Stimulated activated CD4-positive, alpha-beta T cell treated with anti-CD3 and anti-CD28 coated beads, Interleukin-4, amount 100 ng/mL, for 4 hours (primary cell): ENCODE measurements around the gene UQCRQ.

Source experiments
- DNase-seq, 2 experiments: peaks; one replicate each; pipeline ENCODE4 v3.0.0-alpha.2; 2020

Gene UQCRQ

GRCh38 chr5:132916086-132916485, 49.6 kb downstream of the UQCRQ start:
- DNase-seq = no peak
